ENCODE results near the gene ME2.

DNA sequence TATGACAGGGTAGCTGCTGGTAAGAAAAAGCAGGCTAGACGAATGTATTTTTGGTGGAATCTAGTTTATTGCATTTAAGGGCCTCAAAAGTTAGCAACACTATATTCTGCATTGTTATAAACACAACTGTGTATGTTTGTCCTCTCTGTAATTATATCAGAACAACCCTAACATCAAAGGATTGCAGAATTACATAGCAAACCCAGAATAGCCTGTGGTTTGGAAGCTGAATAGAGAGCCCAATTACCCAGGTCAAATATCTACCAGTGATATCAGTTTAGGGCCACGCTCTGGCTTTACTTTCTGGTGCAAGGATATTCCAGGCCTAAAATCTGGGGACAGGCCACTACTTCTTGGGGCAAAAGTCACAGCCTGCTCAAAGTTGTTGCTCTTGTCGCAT, 34.0 kb upstream of the ME2 start:
- TF ChIP-seq POLR2AphosphoS5 (IDR thresholded peaks at IDR 0.05; ENCODE audit: insufficient read depth, low read depth, low read length) (no peak), CTCF (IDR thresholded peaks at IDR 0.05; ENCODE audit: extremely low read depth in 1 of 2, insufficient read depth in 1 of 2, low read depth in 1 of 2, low read length in 2 of 2) (no peak), JUN (IDR thresholded peaks at IDR 0.05; ENCODE audit: borderline replicate concordance, insufficient read depth, insufficient read length, low read depth) (no peak), POLR2A (IDR thresholded peaks at IDR 0.05; ENCODE audit: low read depth, low read length) (no peak), MAX (IDR thresholded peaks at IDR 0.05; ENCODE audit: insufficient read depth, insufficient read length) (no peak), EZH2 (IDR thresholded peaks at IDR 0.05; ENCODE audit: borderline replicate concordance, low read depth, low read length, severe bottlenecking) (no peak)

All from endothelial cell of umbilical vein (primary cell).